Left lung (tissue), 10 donors: ENCODE data around the gene AP4S1. TPM values are rescaled to one million over a fixed set of nuclear protein-coding genes. Genes with fewer than 3 reads are reported as not detected.

ENCODE experiments used
- ATAC-seq: fragments of 200-7000 bp; cut with Tn5 transposase; one replicate; pipeline ENCODE4 v1.9.1; 2020; ENCODE audit warnings: moderate library complexity
- DNase-seq, 4 donors: peaks; one replicate each; pipeline ENCODE4 v3.0.0-alpha.2; 2013 to 2020
- H3K27ac ChIP-seq, 2 donors: fragments of 200-600 bp; sonication (generic) in 1 of 2; one replicate each; pipeline versions ENCODE4 v1.5.0 to v1.8.0; 2020 to 2021
- H3K27me3 ChIP-seq, 2 donors: fragments of 200-600 bp; sonication (generic) in 1 of 2; one replicate each; pipeline versions ENCODE4 v1.5.0 to v1.8.0; 2020 to 2021
- H3K36me3 ChIP-seq, 2 donors: fragments of 200-600 bp; sonication (generic) in 1 of 2; one replicate each; pipeline versions ENCODE4 v1.5.0 to v1.8.0; 2020 to 2021
- H3K4me1 ChIP-seq, 2 donors: fragments of 200-600 bp; one replicate each; pipeline ENCODE4 v1.8.0; 2021
- H3K4me3 ChIP-seq, 2 donors: fragments of 200-600 bp; sonication (generic) in 1 of 2; one replicate each; pipeline versions ENCODE4 v1.5.0 to v1.8.0; 2020 to 2021; ENCODE audit warnings: mild to moderate bottlenecking in 1 of 2
- H3K9me3 ChIP-seq, 2 donors: fragments of 200-600 bp; sonication (generic) in 1 of 2; one replicate each; pipeline versions ENCODE4 v1.5.0 to v1.8.0; 2020 to 2021
- CTCF ChIP-seq, 2 donors: fragments of 200-600 bp; sonication (generic) in 1 of 2; IDR thresholded peaks; one replicate each; pipeline versions ENCODE4 v1.5.0 to v1.8.0; 2021; ENCODE audit warnings: antibody characterized with exemption in 2 of 2
- intact Hi-C, 2 donors: fragments of 100-400 bp; cut with DNase I; formaldehyde crosslinking; loops; one replicate each; pipeline versions ENCODE4 v1.11.2 to v1.14.2; 2022
- polyA plus RNA-seq, 6 donors: library from polyadenylated mRNA; unstranded; fragments of 120-200 nt; gene quantifications; one replicate each; pipeline ENCODE4 v1.2.1, GENCODE V29; 2013; ENCODE audit not compliant: insufficient read length in 6 of 6
- total RNA-seq, 2 donors: library from RNA; stranded (reverse); fragmentation: NEBNext Ultra II Directional; extraction: Animal tissue kit (Norgen Biotek cat#: 25700); gene quantifications; one replicate each; pipeline ENCODE4 v1.2.1, GENCODE V29; 2021
- donor health status: DM: no; HTN: yes; CAD: no.
- donor health status: DM: no; HTN: no; CAD: no.

Gene AP4S1
- total and polyA plus RNA-seq, 8 donors = 6.9 to 25.0 (median 19.6) TPM

GRCh38 chr14:30982533-30982932, 42.9 kb upstream of the AP4S1 start:
- H3K4me3 ChIP-seq = no peak overlapping the region
- no peaks in the 10 kb centered on the region for H3K9me3 ChIP-seq
- no peaks in the 10 kb centered on the region for H3K27me3 ChIP-seq
- intact Hi-C loops = no loop called here
- peaks cover 0 to 11% of the 10 kb centered on the region in 2 donors for H3K4me1 ChIP-seq
- ATAC-seq (no peak), DNase-seq (no peak)
- no peak for TF ChIP-seq CTCF (IDR thresholded peaks at IDR 0.05)
- H3K36me3 ChIP-seq = no peaks in the 10 kb centered on the region
- H3K27ac ChIP-seq = no peak overlapping the region

GRCh38 chr14:30983858-30984257, 41.6 kb upstream of the AP4S1 start:
- Histone ChIP-seq H3K9me3 (no peaks in the 10 kb centered on the region), H3K4me1 (peaks cover 0 to 11% of the 10 kb centered on the region in 2 donors), H3K27me3 (no peaks in the 10 kb centered on the region), H3K4me3 (no peak overlapping the region), H3K27ac (no peak overlapping the region), H3K36me3 (no peaks in the 10 kb centered on the region)
- intact Hi-C loops = no loop called here
- DNase-seq (no peak), ATAC-seq (no peak)
- no peak for TF ChIP-seq CTCF (IDR thresholded peaks at IDR 0.05)

GRCh38 chr14:30985796-30986195, 39.7 kb upstream of the AP4S1 start:
- DNase-seq = no peak
- Histone ChIP-seq H3K36me3 (no peaks in the 10 kb centered on the region), H3K27ac (no peak overlapping the region), H3K27me3 (no peaks in the 10 kb centered on the region), H3K4me1 (peaks cover 0 to 14% of the 10 kb centered on the region in 2 donors), H3K4me3 (no peak overlapping the region), H3K9me3 (no peaks in the 10 kb centered on the region)
- peak; percentile 33 for ATAC-seq
- TF ChIP-seq CTCF (IDR thresholded peaks at IDR 0.05) = no peak
- intact Hi-C loops = no loop called here

- Histone ChIP-seq H3K36me3 (no peaks in the 10 kb centered on the region), H3K4me1 (peaks cover 0 to 21% of the 10 kb centered on the region in 2 donors), H3K4me3 (no peak overlapping the region), H3K27me3 (no peaks in the 10 kb centered on the region), H3K9me3 (no peaks in the 10 kb centered on the region), H3K27ac (peak overlapping the region in 1 of 2 donors; percentile 10)
- TF ChIP-seq CTCF (IDR thresholded peaks at IDR 0.05) = no peak
- DNase-seq (no peak), ATAC-seq (no peak)
- intact Hi-C loops = no loop called here
Measured at GRCh38 chr14:30988509-30988908, 36.9 kb upstream of the AP4S1 start.

- Histone ChIP-seq H3K4me3 (no peak overlapping the region), H3K4me1 (peaks cover 4 to 37% of the 10 kb centered on the region in 2 donors), H3K27ac (no peak overlapping the region), H3K36me3 (no peaks in the 10 kb centered on the region), H3K27me3 (no peaks in the 10 kb centered on the region), H3K9me3 (no peaks in the 10 kb centered on the region)
- intact Hi-C loops = no loop called here
- no peak for DNase-seq
- no peak for TF ChIP-seq CTCF (IDR thresholded peaks at IDR 0.05)
- ATAC-seq = no peak
Measured at GRCh38 chr14:30990770-30991169, 34.7 kb upstream of the AP4S1 start.
